Astrocyte of the spinal cord (primary cell): Measurements from ENCODE around the gene SLC2A9.

ENCODE experiments used
- DNase-seq: peaks from one replicate; pipeline ENCODE4 v3.0.0; 2011; ENCODE audit warnings: low read depth, low spot score
- H3K4me3 ChIP-seq: 2 replicates; pipeline ENCODE4 v1.5.1; 2011; ENCODE audit warnings: low read depth, mild to moderate bottlenecking, low read length, moderate library complexity
- in situ Hi-C: cut with HindIII; loops from 2 replicates; pipeline ENCODE4 v1.10.0; 2017; ENCODE audit warnings: low sequenced_read_pairs
- TF ChIP-seq, protein P1 (sequence below): IDR thresholded peaks from 2 replicates; pipeline ENCODE4 v1.5.1; 2012; ENCODE audit warnings: low read depth, mild to moderate bottlenecking, low read length, inconsistent platforms

SLC2A9 gene

GRCh38 chr4:9929111-9929510 is 92.2 kb downstream of the SLC2A9 start:
- in situ Hi-C loops, result no loop called here
- TF ChIP-seq, protein P1, sequence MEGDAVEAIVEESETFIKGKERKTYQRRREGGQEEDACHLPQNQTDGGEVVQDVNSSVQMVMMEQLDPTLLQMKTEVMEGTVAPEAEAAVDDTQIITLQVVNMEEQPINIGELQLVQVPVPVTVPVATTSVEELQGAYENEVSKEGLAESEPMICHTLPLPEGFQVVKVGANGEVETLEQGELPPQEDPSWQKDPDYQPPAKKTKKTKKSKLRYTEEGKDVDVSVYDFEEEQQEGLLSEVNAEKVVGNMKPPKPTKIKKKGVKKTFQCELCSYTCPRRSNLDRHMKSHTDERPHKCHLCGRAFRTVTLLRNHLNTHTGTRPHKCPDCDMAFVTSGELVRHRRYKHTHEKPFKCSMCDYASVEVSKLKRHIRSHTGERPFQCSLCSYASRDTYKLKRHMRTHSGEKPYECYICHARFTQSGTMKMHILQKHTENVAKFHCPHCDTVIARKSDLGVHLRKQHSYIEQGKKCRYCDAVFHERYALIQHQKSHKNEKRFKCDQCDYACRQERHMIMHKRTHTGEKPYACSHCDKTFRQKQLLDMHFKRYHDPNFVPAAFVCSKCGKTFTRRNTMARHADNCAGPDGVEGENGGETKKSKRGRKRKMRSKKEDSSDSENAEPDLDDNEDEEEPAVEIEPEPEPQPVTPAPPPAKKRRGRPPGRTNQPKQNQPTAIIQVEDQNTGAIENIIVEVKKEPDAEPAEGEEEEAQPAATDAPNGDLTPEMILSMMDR, result no peak
- no peak for DNase-seq
- H3K4me3 ChIP-seq, result no peak overlapping the region

- in situ Hi-C loops, result no loop called here
- no peak for DNase-seq
- H3K4me3 ChIP-seq, result no peak overlapping the region
- TF ChIP-seq, protein P1, result no peak
These were observed 93.8 kb downstream of the SLC2A9 start for GRCh38 chr4:9927341-9928007.

DNA sequence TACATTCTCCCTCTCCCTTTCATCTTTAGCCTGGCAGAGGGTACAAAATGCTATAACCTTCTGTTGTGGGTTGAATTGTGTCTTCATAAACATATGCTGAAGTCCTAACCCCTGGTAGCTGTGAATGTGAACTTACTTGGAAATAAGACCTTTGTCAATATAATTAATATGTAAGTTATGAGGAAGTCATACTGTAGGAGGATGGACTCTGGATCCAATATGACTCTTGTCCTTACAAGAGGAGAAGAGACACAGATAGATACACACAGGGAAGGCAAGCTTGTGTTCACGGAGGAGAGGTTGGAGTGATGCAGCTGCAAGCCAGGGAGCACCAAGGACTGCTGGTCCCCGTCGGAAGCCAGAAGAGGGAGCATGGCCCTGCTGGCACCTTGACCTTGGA is 94.7 kb downstream of the SLC2A9 start:
- TF ChIP-seq, protein P1, result no peak
- no peak for DNase-seq
- in situ Hi-C loops, result no loop called here
- H3K4me3 ChIP-seq, result no peak overlapping the region

DNA sequence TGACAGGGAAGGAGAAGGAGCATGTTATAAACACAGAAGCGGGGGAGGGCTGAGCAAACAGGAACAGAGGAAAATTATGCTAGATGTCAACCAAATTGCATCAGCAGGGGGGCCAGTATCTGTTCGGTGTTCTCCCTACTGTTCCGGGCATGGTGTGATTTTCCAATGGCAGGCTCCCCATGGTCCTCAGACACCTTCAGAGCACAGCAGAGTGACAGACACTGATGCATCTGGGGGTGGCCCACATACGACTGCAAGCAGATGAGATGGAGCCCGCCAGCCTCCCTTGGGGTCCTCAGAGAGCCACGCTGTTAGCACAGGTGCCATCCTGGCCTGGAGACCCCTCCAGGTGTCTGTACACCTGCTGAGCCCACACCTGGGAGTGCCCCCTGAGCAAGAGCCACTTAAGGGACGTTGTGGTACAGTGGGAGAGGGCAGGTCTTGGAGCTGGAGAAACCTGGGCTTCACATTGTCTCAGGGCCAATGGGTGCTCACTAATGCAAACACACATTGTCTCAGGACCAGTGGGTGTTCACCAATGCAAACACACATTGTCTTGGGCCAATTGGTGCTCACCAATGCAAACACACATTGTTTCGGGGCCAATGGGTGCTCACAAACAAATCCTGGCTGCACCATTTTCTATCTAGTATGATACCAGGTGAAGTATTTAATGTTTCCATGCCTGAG is 95.4 kb downstream of the SLC2A9 start:
- in situ Hi-C loops, result no loop called here
- no peak overlapping the region for H3K4me3 ChIP-seq
- TF ChIP-seq, protein P1, result no peak
- no peak for DNase-seq

DNA sequence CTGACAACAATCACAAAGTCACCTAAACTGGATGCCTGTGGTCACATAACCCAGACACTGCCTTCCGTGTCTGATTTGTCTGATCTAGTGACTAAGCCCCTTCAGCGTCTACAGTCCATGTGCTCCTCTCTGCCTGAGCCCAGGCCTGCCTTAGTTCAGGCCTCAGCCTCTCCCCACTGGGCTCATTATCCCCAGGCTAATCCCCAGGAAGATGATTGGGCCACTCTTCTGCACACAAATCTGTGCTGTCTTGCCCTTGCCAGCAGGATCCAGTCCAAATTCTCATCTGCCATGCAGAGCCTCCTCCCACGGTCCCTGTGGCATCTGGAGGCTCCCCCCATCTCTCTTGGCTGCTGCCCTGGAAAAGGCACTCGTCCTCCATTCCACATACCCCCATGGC is 96.5 kb downstream of the SLC2A9 start:
- TF ChIP-seq, protein P1, result no peak
- no peak for DNase-seq
- in situ Hi-C loops, result no loop called here
- no peak overlapping the region for H3K4me3 ChIP-seq

- in situ Hi-C loops, result no loop called here
- DNase-seq, result no peak
- TF ChIP-seq, protein P1, result no peak
- no peak overlapping the region for H3K4me3 ChIP-seq
These were observed 98.0 kb downstream of the SLC2A9 start for GRCh38 chr4:9923195-9923812.
